Spleen (tissue), 7 donors: ENCODE data around the gene UBE2U.

ENCODE experiments used
- POLR2A ChIP-seq, 3 donors: fragments of 450-650 bp; IDR thresholded peaks; one replicate each; pipeline ENCODE4 v1.5.1; 2017; ENCODE audit warnings: antibody characterized with exemption in 3 of 3, mild to moderate bottlenecking in 1 of 3
- TF ChIP-seq, protein P1 (sequence below), 11 experiments: fragments of 200-600 bp in 7 of 11; fragments of 450-650 bp in 4 of 11; sonication (generic) in 4 of 11; IDR thresholded peaks in 8 of 11; conservative IDR thresholded peaks in 3 of 11; 1 replicate in 7 of 11; 2 replicates in 4 of 11; pipeline versions ENCODE4 v1.4.0 to v1.8.0; 2016 to 2021; ENCODE audit warnings: antibody characterized with exemption in 11 of 11, inconsistent platforms in 4 of 11, mild to moderate bottlenecking in 1 of 11
- donor health status: DM: no; HTN: no; CAD: no; lungs with moderate emphysema.
- donor health status: DM: no; HTN: no; CAD: no.
- donor health status: DM: no; HTN: no; CAD: no.

DNA sequence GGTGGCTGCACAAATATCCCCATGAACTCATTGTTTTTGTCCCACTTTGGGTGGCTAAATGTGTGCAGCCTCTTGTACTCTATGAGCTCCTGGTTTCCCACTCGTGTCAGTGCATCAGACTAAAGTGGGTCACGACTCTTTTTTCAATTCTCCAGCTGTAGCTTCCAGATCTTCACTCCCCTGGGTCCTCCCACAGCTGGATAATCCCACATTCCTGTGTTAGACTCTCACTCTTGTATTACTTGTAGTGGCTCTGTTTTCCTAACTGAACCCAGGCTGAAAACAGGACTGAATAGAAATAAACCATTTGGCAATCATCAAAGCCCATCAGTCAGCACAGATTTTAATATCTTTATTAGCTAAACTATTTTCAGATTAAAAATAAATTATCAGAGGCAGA, 60.4 kb downstream of the UBE2U start:
- TF ChIP-seq, protein P1, sequence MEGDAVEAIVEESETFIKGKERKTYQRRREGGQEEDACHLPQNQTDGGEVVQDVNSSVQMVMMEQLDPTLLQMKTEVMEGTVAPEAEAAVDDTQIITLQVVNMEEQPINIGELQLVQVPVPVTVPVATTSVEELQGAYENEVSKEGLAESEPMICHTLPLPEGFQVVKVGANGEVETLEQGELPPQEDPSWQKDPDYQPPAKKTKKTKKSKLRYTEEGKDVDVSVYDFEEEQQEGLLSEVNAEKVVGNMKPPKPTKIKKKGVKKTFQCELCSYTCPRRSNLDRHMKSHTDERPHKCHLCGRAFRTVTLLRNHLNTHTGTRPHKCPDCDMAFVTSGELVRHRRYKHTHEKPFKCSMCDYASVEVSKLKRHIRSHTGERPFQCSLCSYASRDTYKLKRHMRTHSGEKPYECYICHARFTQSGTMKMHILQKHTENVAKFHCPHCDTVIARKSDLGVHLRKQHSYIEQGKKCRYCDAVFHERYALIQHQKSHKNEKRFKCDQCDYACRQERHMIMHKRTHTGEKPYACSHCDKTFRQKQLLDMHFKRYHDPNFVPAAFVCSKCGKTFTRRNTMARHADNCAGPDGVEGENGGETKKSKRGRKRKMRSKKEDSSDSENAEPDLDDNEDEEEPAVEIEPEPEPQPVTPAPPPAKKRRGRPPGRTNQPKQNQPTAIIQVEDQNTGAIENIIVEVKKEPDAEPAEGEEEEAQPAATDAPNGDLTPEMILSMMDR (IDR thresholded peaks at IDR 0.05 in 8 of 11, conservative IDR thresholded peaks at IDR 0.05 in 3 of 11) = no peak
- no peak for TF ChIP-seq POLR2A (IDR thresholded peaks at IDR 0.05)
